HEK293 (cell line): ENCODE results near the gene GALNT10.

Source experiments
- WT1 ChIP-seq: fragments of 450-650 bp; formaldehyde crosslinking; IDR thresholded peaks from 2 replicates; pipeline ENCODE4 v1.5.1; 2016; ENCODE audit warnings: missing biosample characterization, missing genetic modification characterization
- ZFHX2 ChIP-seq: fragments of 450-650 bp; formaldehyde crosslinking; conservative IDR thresholded peaks from 2 replicates; pipeline ENCODE4 v1.5.1; 2016; ENCODE audit warnings: missing biosample characterization, missing genetic modification characterization

DNA sequence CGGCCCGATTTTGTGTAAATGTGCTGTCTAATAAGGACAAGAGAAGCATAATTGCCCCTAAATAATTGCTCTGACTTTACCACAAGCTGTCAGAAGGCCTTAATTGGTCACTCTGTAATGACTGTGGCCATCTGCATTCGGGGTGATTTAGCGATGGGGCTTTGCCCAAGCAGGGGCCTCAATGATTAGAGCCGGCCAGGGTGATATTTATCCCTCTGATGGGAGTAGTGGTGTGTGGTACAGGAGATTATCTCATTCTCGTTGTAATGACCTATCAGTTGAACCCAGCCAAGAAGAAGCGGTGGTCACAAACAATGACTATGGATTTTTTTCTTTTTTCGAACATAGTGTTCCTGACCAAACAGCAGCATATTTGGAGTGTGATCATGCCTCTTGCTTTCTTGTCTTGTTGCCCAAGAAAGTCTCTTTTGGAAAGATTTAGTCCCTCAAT, 183.2 kb downstream of the GALNT10 start:
- TF ChIP-seq WT1 (no peak), ZFHX2 (tag by site-specific recombination) (no peak)
